K562 (cell line): ENCODE measurements around the gene MEA1. TPM values are rescaled to one million over a fixed set of nuclear protein-coding genes. Genes with fewer than 3 reads are reported as not detected.

Experiments used
- ATAC-seq: fragments of 200-7000 bp; cut with Tn5 transposase; 3 replicates; pipeline ENCODE4 v1.9.1; 2020; ENCODE audit warnings: moderate library complexity
- BruUV-seq: library from RNA; stranded (reverse); fragments of 400-500 nt; replicated peaks from 2 replicates; lab custom pipeline; 2021; lab: Mats Ljungman, UMichigan
- CTCF ChIA-PET: fragments of 300-600 bp; formaldehyde crosslinking; extraction: SDS; loops from one replicate; lab custom pipeline; 2021; ENCODE audit warnings: low intra/inter-chr PET ratio; lab: Yijun Ruan, JAX
- POLR2A ChIA-PET: fragments of 300-600, 350-650 bp; sonication (Branson Sonifier 250); formaldehyde crosslinking; extraction: SDS; loops from one replicate; lab custom pipeline; 2021; ENCODE audit warnings: antibody characterized with exemption, inconsistent platforms; lab: Yijun Ruan, JAX
- DNase-seq, 4 experiments: peaks; one replicate each; pipeline versions ENCODE4 v3.0.0 to v3.0.0-alpha.2; 2011 to 2018; ENCODE audit warnings: low spot score in 3 of 4, mixed read lengths in 3 of 4; ENCODE audit errors: extremely low read depth in 1 of 4
- FAIRE-seq: peaks from 2 replicates; lab custom pipeline; 2011; peaks lifted over from hg19 to GRCh38; lab: Jason Lieb, UNC
- H2AFZ ChIP-seq: 2 replicates; pipeline ENCODE4 v1.6.0; 2011; ENCODE audit warnings: low read depth, low read length, control low read depth, inconsistent platforms
- H3K27ac ChIP-seq: fragments of 200-600 bp; 3 replicates; pipeline ENCODE4 v1.8.0; 2011; ENCODE audit warnings: low read depth, mild to moderate bottlenecking, control low read depth, inconsistent platforms, low read length, moderate library complexity, mixed read lengths; ENCODE audit errors: extremely low read depth
- H3K27me3 ChIP-seq, 2 experiments: fragments of 300-600 bp in 1 of 2; 2 replicates in 1 of 2; 3 replicates in 1 of 2; pipeline versions ENCODE4 v1.6.0 to v1.8.0; 2011; ENCODE audit warnings: inconsistent platforms in 2 of 2, low read length in 2 of 2, mild to moderate bottlenecking in 1 of 2, mixed read lengths in 1 of 2, moderate library complexity in 1 of 2; ENCODE audit not compliant: control insufficient read depth in 2 of 2, insufficient read depth in 2 of 2
- H3K36me3 ChIP-seq: fragments of 300-600 bp; 3 replicates; pipeline ENCODE4 v1.8.0; 2011; ENCODE audit warnings: mild to moderate bottlenecking, low read length, inconsistent platforms; ENCODE audit not compliant: control insufficient read depth, insufficient read depth
- H3K4me1 ChIP-seq, 2 experiments: fragments of 200-600 bp in 1 of 2; replicated peaks in 1 of 2; 2 replicates in 1 of 2; 3 replicates in 1 of 2; pipeline versions ENCODE4 v1.5.1 to v1.8.0; 2011; ENCODE audit warnings: inconsistent platforms in 2 of 2, low read length in 2 of 2, mild to moderate bottlenecking in 1 of 2, mixed read lengths in 1 of 2, moderate library complexity in 1 of 2; ENCODE audit not compliant: control insufficient read depth in 2 of 2, insufficient read depth in 2 of 2
- H3K4me2 ChIP-seq: 2 replicates; pipeline ENCODE4 v1.6.1; 2011; ENCODE audit warnings: low read length, control low read depth, inconsistent platforms, mixed read lengths; ENCODE audit not compliant: insufficient read depth
- H3K4me3 ChIP-seq: fragments of 200-600 bp; sonication (generic), shearing (Covaris generic); 2 replicates; pipeline ENCODE4 v1.5.1; 2016; ENCODE audit warnings: control low read depth, inconsistent platforms
- H3K79me2 ChIP-seq: fragments of 200-600 bp; 3 replicates; pipeline ENCODE4 v1.8.0; 2011; ENCODE audit warnings: low read length, inconsistent platforms; ENCODE audit not compliant: control insufficient read depth, insufficient read depth
- H3K9ac ChIP-seq, 2 experiments: 2 replicates each; pipeline versions ENCODE4 v1.6.0 to v1.6.1; 2011; ENCODE audit warnings: low read depth in 2 of 2, low read length in 2 of 2, control low read depth in 1 of 2, inconsistent platforms in 1 of 2, mild to moderate bottlenecking in 1 of 2, mixed read lengths in 1 of 2; ENCODE audit not compliant: insufficient read depth in 1 of 2
- H3K9me1 ChIP-seq: one replicate; pipeline ENCODE4 v1.6.0; 2011; ENCODE audit warnings: inconsistent platforms, mild to moderate bottlenecking, low read length, moderate library complexity; ENCODE audit not compliant: control insufficient read depth, insufficient read depth
- H3K9me3 ChIP-seq: replicated peaks from 2 replicates; pipeline ENCODE4 v1.5.1; 2011; ENCODE audit warnings: low read depth, low read length, inconsistent platforms; ENCODE audit not compliant: control insufficient read depth, insufficient read depth
- H4K20me1 ChIP-seq: replicated peaks from 2 replicates; pipeline ENCODE4 v1.6.1; 2011; ENCODE audit warnings: low read length, inconsistent platforms, mixed read lengths; ENCODE audit not compliant: control insufficient read depth, insufficient read depth
- ASH1L ChIP-seq: fragments of 450-650 bp; IDR thresholded peaks from 2 replicates; pipeline ENCODE4 v1.6.1; 2018; ENCODE audit warnings: borderline replicate concordance, mild to moderate bottlenecking, low read depth; ENCODE audit not compliant: partially characterized antibody
- BCOR ChIP-seq: fragments of 450-650 bp; IDR thresholded peaks from 2 replicates; pipeline ENCODE4 v1.6.1; 2016
- KAT7 ChIP-seq: sonication (generic); formaldehyde crosslinking; IDR thresholded peaks from 2 replicates; pipeline ENCODE4 v1.8.0; 2022; ENCODE audit warnings: missing genetic modification reagents, mild to moderate bottlenecking, borderline replicate concordance
- L3MBTL2 ChIP-seq: fragments of 450-650 bp; IDR thresholded peaks from 2 replicates; pipeline ENCODE4 v1.6.1; 2016; ENCODE audit warnings: mild to moderate bottlenecking, moderate library complexity
- NCOA4 ChIP-seq: fragments of 450-650 bp; IDR thresholded peaks from 2 replicates; pipeline ENCODE4 v1.6.1; 2018; ENCODE audit warnings: mild to moderate bottlenecking; ENCODE audit not compliant: partially characterized antibody
- PYGO2 ChIP-seq: fragments of 450-650 bp; IDR thresholded peaks from 2 replicates; pipeline ENCODE4 v1.6.1; 2016; ENCODE audit warnings: mild to moderate bottlenecking, missing genetic modification characterization, moderate library complexity, missing compliant biosample characterization
- STAG1 ChIP-seq: sonication (generic); formaldehyde crosslinking; IDR thresholded peaks from 2 replicates; pipeline ENCODE4 v1.5.0; 2020; ENCODE audit warnings: missing genetic modification reagents, borderline replicate concordance
- ZNF165 ChIP-seq: fragments of 250-450 bp; sonication (Bioruptor Pico); IDR thresholded peaks from 2 replicates; pipeline ENCODE4 v1.4.0; 2020; ENCODE audit warnings: borderline replicate concordance
- ZNF324 ChIP-seq: fragments of 250-450 bp; sonication (Bioruptor Pico); IDR thresholded peaks from 2 replicates; pipeline ENCODE4 v1.4.0; 2020; ENCODE audit warnings: mild to moderate bottlenecking
- ZNF445 ChIP-seq: fragments of 250-450 bp; sonication (Bioruptor Pico); IDR thresholded peaks from 2 replicates; pipeline ENCODE4 v1.4.0; 2020; ENCODE audit warnings: low read depth, mild to moderate bottlenecking, moderate library complexity
- ZSCAN32 ChIP-seq: fragments of 450-650 bp; formaldehyde crosslinking; IDR thresholded peaks from 2 replicates; pipeline ENCODE4 v1.4.0; 2020; ENCODE audit warnings: mild to moderate bottlenecking, moderate library complexity
- WGBS: fragments of 100-300 bp; shearing (Covaris generic); methylation state at CpG from one replicate; pipeline ENCODE4 v1.1.6; 2016; ENCODE audit warnings: low coverage, mixed read lengths; ENCODE audit not compliant: insufficient coverage; ENCODE audit errors: missing lambda C conversion rate; 5-methylcytosine and 5-hydroxymethylcytosine counted together
- in situ Hi-C: fragments of 300-500 bp; cut with MboI; formaldehyde crosslinking; loops from 4 replicates; pipeline ENCODE4 v1.15.0; 2018; ENCODE audit warnings: inconsistent platforms, mixed read lengths
- intact Hi-C: fragments of 100-400 bp; cut with micrococcal nuclease; formaldehyde crosslinking; loops from 2 replicates; pipeline ENCODE4 v1.14.2; 2022
- polyA plus RNA-seq, 8 experiments: library from polyadenylated mRNA; depleted of rRNA in 4 of 8; stranded (reverse) in 5 of 8; unstranded in 3 of 8; fragments of >200 nt; fragmentation: Nextera tagmentation in 2 of 8; fragmentation: Illumina TruSeq in 1 of 8; extraction: Ambion mirVana in 2 of 8; extraction: Trizol in 1 of 8; gene quantifications; 2 replicates each; pipeline versions ENCODE4 v1.2.1 to v1.2.3, GENCODE V29; 2011 to 2014; ENCODE audit warnings: inconsistent platforms in 1 of 8, missing spikeins in 1 of 8
- total RNA-seq, 7 experiments: library from RNA; depleted of rRNA in 6 of 7; stranded (reverse); fragments of >200 nt in 6 of 7; fragmentation: Illumina TruSeq in 2 of 7; extraction: Trizol in 2 of 7; gene quantifications; 2 replicates each; pipeline versions ENCODE4 v1.2.1 to v1.2.3, GENCODE V29; 2011 to 2021; ENCODE audit warnings: low replicate concordance in 1 of 7

MEA1 gene
- total and polyA plus RNA-seq, 9 of the 15 experiments (the other 6 are each of a cell fraction or from before 2014, with no cell fraction given) = 86.8 to 210 (median 152) TPM

GRCh38 chr6:43029120-43029519, 15.4 kb upstream of the MEA1 start:
- BruUV-seq = TSS peak; percentile 30
- TF ChIP-seq ZNF324 (CRISPR knock-in tag) = no peak
- TF ChIP-seq KAT7 (CRISPR knock-in tag) = no peak
- no peak for TF ChIP-seq ASH1L
- no peak for TF ChIP-seq ZNF445 (CRISPR knock-in tag)
- TF ChIP-seq BCOR = no peak
- no peak for TF ChIP-seq NCOA4
- TF ChIP-seq STAG1 = no peak
- TF ChIP-seq PYGO2 (tag) = no peak
- TF ChIP-seq ZNF165 (CRISPR knock-in tag) = no peak
- TF ChIP-seq ZSCAN32 = no peak
- no peak for TF ChIP-seq L3MBTL2
- Histone ChIP-seq H3K27me3 (no peaks in the 10 kb centered on the region), H3K79me2 (peaks cover 9% of the 10 kb centered on the region), H4K20me1 (no peaks in the 10 kb centered on the region), H3K9me1 (no peaks in the 10 kb centered on the region), H3K4me3 (no peak overlapping the region), H2AFZ (no peak overlapping the region), H3K36me3 (peaks cover 77% of the 10 kb centered on the region), H3K9me3 (no peaks in the 10 kb centered on the region), H3K4me2 (no peak overlapping the region), H3K4me1 (no peaks in the 10 kb centered on the region), H3K9ac (no peak overlapping the region), H3K27ac (no peak overlapping the region)
- whole genome bisulfite sequencing = 94% methylated on average over 9 of the region's 9 CpGs
- intact Hi-C loops = no loop called here
- in situ Hi-C loops = no loop called here
- ATAC-seq (no peak), FAIRE-seq (no peak), DNase-seq (no peak)
- CTCF ChIA-PET = no interaction called here
- POLR2A ChIA-PET = interaction anchor here (0.6 to 1.9 kb wide), 9 partner anchors 8 to 115 kb away, joined by 3 to 7 read pairs (median 4); partner anchors contain the start of gene RRP36
